Transverse colon (tissue), 4 donors: ENCODE data around the gene WNK2. TPM values are rescaled to one million over a fixed set of nuclear protein-coding genes. Genes with fewer than 3 reads are reported as not detected.

Experiments used
- DNase-seq: peaks from one replicate; pipeline ENCODE4 v3.0.0-alpha.2; 2019
- H3K27ac ChIP-seq, 4 donors: fragments of 200-600 bp; sonication (generic); 2 replicates each; pipeline ENCODE4 v1.5.1; 2016 to 2018; ENCODE audit warnings: inconsistent platforms in 4 of 4
- H3K27me3 ChIP-seq: fragments of 200-600 bp; sonication (generic); 2 replicates; pipeline ENCODE4 v1.5.1; 2017; ENCODE audit warnings: inconsistent platforms
- H3K36me3 ChIP-seq, 4 donors: fragments of 200-600 bp; sonication (generic); 2 replicates each; pipeline ENCODE4 v1.5.1; 2017 to 2019; ENCODE audit warnings: inconsistent platforms in 4 of 4
- H3K4me1 ChIP-seq, 4 donors: fragments of 200-600 bp; sonication (generic); 2 replicates each; pipeline ENCODE4 v1.5.1; 2017 to 2020; ENCODE audit warnings: inconsistent platforms in 4 of 4
- H3K4me3 ChIP-seq, 4 donors: fragments of 200-600 bp; sonication (generic); 1 replicate in 1 of 4; 2 replicates in 3 of 4; pipeline versions ENCODE4 v1.5.1 to v1.6.1; 2017 to 2019; ENCODE audit warnings: inconsistent platforms in 4 of 4
- H3K9me3 ChIP-seq, 2 donors: fragments of 200-600 bp; sonication (generic); 2 replicates each; pipeline ENCODE4 v1.5.1; 2017 to 2019; ENCODE audit warnings: inconsistent platforms in 2 of 2
- EP300 ChIP-seq: sonication (generic); formaldehyde crosslinking; IDR thresholded peaks from one replicate; pipeline ENCODE4 v1.6.1; 2017; ENCODE audit warnings: antibody characterized with exemption, low read depth
- POLR2A ChIP-seq: fragments of 450-650 bp; IDR thresholded peaks from one replicate; pipeline ENCODE4 v1.6.1; 2016; ENCODE audit warnings: antibody characterized with exemption, mild to moderate bottlenecking, moderate library complexity
- POLR2AphosphoS5 ChIP-seq, 3 donors: sonication (generic); formaldehyde crosslinking; IDR thresholded peaks; one replicate each; pipeline ENCODE4 v1.6.1; 2016; ENCODE audit warnings: antibody characterized with exemption in 3 of 3
- WGBS, 2 donors: methylation state at CpG; one replicate each; pipeline ENCODE4 v1.1.5; 2018; ENCODE audit warnings: low coverage in 1 of 2; 5-methylcytosine and 5-hydroxymethylcytosine counted together
- in situ Hi-C, 4 donors: fragments of 200-750 bp; cut with MboI; loops; one replicate each; pipeline versions ENCODE4 v1.15.0 to v1.15.1; 2017; ENCODE audit warnings: low sequenced_read_pairs in 3 of 4, low pct_ligation_motif_present in 1 of 4, low pct_unique_long_range_greater_than_20kb in 1 of 4
- intact Hi-C: fragments of 100-400 bp; cut with DNase I; formaldehyde crosslinking; loops from one replicate; pipeline ENCODE4 v1.15.1; 2023; ENCODE audit warnings: low total_unique reads
- total RNA-seq, 4 donors: library from RNA; depleted of rRNA; stranded (reverse); fragments of >200 nt; gene quantifications; one replicate each; pipeline ENCODE4 v1.1.0, GENCODE V29; 2016
- TF ChIP-seq, protein P1 (sequence below), 5 experiments: fragments of 200-600 bp in 3 of 5; fragments of 450-650 bp in 2 of 5; sonication (generic) in 3 of 5; IDR thresholded peaks; 1 replicate in 2 of 5; 2 replicates in 3 of 5; pipeline ENCODE4 v1.5.1; 2016 to 2017; ENCODE audit warnings: antibody characterized with exemption in 5 of 5, inconsistent platforms in 3 of 5, mild to moderate bottlenecking in 2 of 5, moderate library complexity in 1 of 5

WNK2 gene
- total RNA-seq, 4 donors from 2014 or later: 133 to 618 (median 157) TPM

DNA sequence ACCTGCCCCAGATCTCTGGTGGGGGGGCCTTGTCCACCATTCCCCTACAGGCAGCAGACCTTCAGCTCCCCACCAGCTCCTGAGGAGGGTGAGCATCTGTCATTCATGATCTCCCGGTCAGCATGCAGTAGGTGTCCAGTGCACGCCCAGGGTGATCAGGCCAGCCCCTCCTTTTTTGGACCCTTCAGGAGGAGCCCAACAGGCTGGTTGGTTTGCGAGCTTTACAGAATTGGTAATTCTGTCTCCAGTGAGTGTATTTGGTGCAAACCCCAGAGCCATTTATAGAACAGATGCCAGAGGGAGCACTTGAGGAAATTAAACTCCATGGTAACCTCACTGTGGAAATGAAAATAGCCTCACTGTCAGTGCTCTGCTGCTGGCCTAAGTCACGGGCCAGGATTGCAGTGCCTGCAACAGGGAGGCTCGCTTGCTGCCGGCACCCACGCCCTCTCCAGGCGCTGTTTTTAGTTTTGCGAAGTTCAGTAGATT is 23.4 kb downstream of the WNK2 start:
- in situ Hi-C loops: no loop called here
- no peak for TF ChIP-seq EP300
- TF ChIP-seq POLR2A: no peak
- peak; percentile 23 to 54 (median 44) for TF ChIP-seq POLR2AphosphoS5 (IDR thresholded peaks at IDR 0.05)
- TF ChIP-seq, protein P1, sequence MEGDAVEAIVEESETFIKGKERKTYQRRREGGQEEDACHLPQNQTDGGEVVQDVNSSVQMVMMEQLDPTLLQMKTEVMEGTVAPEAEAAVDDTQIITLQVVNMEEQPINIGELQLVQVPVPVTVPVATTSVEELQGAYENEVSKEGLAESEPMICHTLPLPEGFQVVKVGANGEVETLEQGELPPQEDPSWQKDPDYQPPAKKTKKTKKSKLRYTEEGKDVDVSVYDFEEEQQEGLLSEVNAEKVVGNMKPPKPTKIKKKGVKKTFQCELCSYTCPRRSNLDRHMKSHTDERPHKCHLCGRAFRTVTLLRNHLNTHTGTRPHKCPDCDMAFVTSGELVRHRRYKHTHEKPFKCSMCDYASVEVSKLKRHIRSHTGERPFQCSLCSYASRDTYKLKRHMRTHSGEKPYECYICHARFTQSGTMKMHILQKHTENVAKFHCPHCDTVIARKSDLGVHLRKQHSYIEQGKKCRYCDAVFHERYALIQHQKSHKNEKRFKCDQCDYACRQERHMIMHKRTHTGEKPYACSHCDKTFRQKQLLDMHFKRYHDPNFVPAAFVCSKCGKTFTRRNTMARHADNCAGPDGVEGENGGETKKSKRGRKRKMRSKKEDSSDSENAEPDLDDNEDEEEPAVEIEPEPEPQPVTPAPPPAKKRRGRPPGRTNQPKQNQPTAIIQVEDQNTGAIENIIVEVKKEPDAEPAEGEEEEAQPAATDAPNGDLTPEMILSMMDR (IDR thresholded peaks at IDR 0.05): peak in 2 of 5 experiments; percentile 10 to 12
- H3K4me3 ChIP-seq: no peak overlapping the region
- 17 to 40% methylated on average over 6 to 9 of the region's 9 CpGs for WGBS, 2 donors
- H3K4me1 ChIP-seq: peaks cover 52 to 81% (median 72%) of the 10 kb centered on the region in 4 donors
- H3K36me3 ChIP-seq: no peaks in the 10 kb centered on the region
- peak overlapping the region; percentile 81 to 88 (median 86) for H3K27ac ChIP-seq
- H3K9me3 ChIP-seq: no peaks in the 10 kb centered on the region
- H3K27me3 ChIP-seq: no peaks in the 10 kb centered on the region
- DNase-seq: no peak
- intact Hi-C loops: no loop called here

DNA sequence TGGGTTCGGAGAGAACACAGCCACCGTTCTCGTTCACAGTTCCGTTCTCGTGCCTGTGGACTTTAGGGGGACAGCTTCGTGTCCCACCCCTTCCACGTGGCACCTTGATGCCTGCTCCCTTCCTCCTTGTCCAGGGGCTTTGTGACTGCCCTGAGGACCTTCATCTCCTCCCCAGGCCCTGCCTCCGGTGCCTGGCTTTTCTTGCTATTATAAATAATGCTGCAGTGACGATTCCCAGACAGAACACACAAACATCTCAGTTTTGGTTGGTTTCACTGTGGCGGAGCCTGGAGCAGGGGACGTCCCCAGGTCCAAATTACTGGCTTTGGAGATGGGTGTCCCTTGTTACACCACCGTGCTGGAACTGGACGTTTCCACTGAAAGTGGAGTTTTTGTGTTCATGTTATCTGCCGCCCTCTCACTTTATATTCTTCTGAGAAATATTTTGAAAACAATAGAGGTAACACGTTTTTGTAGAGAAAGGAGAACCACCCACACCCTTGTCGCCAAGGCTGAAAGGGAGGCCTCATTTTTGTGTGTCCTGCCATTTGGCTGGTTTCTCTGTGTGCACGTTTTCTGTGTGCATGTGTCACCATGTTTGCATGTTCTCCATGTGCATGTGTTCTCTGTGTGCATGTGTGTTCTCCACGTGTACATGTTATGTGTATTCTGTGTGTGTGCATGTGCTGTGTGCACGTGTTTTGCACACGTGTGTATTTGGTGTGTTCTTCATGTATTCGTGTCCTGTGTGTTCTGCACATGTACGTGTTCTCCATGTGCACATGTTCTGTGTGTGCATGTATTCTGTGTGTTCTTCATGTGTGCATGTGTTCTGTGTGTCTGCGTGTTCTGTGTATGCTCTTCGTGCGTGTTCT is 24.2 kb downstream of the WNK2 start:
- no peak for DNase-seq
- Histone ChIP-seq H3K36me3 (no peaks in the 10 kb centered on the region), H3K4me1 (peaks cover 47 to 76% (median 66%) of the 10 kb centered on the region in 4 donors), H3K9me3 (no peaks in the 10 kb centered on the region), H3K4me3 (no peak overlapping the region), H3K27me3 (no peaks in the 10 kb centered on the region), H3K27ac (peak overlapping the region; percentile 81 to 88 (median 86))
- in situ Hi-C loops: no loop called here
- TF ChIP-seq POLR2A (no peak), EP300 (no peak), POLR2AphosphoS5 (IDR thresholded peaks at IDR 0.05) (no peak)
- TF ChIP-seq, protein P1 (IDR thresholded peaks at IDR 0.05): no peak
- intact Hi-C loops: no loop called here
- 43 to 48% methylated on average over 23 to 25 of the region's 25 CpGs for WGBS, 2 donors

DNA sequence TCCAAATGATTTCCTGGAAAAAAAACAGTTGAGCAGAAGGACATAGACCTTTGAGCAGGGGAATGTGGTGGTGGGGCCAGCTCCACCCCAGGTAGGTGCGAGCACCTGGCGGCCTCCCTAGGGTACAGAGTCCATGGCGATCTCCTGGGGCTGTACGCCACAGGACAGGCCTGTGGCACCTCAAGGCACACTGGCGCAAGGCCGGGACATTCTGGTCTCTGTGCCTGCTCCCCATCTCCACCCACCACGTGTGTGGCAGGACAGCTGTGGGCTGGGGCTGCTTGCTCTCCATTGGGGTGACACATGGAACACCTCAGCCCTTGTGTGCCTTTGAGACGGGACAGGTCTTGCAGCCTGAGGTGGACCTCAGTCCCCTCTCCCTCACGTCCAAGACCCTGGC is 25.2 kb downstream of the WNK2 start:
- WGBS, 2 donors: 51% methylated on average over 9 of the region's 9 CpGs; no CpG with 5 or more reads in 1 of the 2 donors
- peak; percentile 79 for TF ChIP-seq EP300
- TF ChIP-seq POLR2A: peak; percentile 49
- TF ChIP-seq POLR2AphosphoS5 (IDR thresholded peaks at IDR 0.05): peak in 2 of 3 donors; percentile 72 to 73
- TF ChIP-seq, protein P1 (IDR thresholded peaks at IDR 0.05): no peak
- DNase-seq: peak; percentile 83
- Histone ChIP-seq H3K27me3 (no peaks in the 10 kb centered on the region), H3K4me3 (no peak overlapping the region), H3K36me3 (no peaks in the 10 kb centered on the region), H3K4me1 (peaks cover 47 to 68% (median 59%) of the 10 kb centered on the region in 4 donors), H3K27ac (peak overlapping the region; percentile 81 to 88 (median 86)), H3K9me3 (no peaks in the 10 kb centered on the region)
- in situ Hi-C loops (no loop called here), intact Hi-C loops (no loop called here)

DNA sequence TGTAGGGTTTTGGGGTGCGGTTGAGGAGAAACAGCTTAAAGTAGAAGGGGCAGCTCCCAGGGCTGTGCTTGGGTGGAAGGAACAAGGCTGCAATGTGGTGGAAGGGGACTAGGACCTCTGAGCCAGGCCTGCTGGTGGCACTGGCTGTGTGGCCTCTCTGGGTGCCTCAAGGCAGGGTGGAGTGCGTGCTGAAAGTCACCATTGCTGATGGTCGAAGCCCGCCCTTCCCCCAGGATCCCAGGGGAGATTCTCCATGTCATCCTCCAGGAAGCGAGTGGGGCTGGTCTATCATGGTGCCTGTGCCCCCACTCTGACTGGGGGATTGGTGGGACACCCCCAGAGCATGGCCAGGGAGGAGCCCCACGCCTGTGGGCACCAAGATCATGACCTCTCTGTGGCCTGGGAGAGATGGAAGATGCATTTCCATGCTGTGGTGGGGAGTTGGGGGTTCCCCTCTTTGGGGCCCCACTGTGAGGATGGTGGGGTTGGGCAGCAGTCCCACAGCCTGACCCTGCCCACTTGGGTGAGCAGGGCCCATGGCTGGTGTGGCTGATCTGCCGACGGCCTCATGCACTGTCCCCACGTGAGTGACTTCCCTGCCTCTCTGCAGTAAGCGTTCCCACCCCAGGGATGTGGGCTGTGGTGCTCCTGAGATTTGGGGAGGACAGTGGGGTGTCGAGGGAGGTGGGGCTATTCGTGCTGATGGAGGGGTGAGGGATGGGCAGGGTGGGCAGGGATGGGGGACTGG is 25.8 kb downstream of the WNK2 start:
- DNase-seq: no peak
- Histone ChIP-seq H3K27me3 (no peaks in the 10 kb centered on the region), H3K4me3 (no peak overlapping the region), H3K9me3 (no peaks in the 10 kb centered on the region), H3K27ac (peak overlapping the region; percentile 81 to 88 (median 86)), H3K36me3 (no peaks in the 10 kb centered on the region), H3K4me1 (peaks cover 45 to 61% (median 55%) of the 10 kb centered on the region in 4 donors)
- 0 to 65% methylated on average over 1 to 6 of the region's 12 CpGs for WGBS, 2 donors
- TF ChIP-seq POLR2A (no peak), POLR2AphosphoS5 (IDR thresholded peaks at IDR 0.05) (no peak), EP300 (no peak)
- TF ChIP-seq, protein P1 (IDR thresholded peaks at IDR 0.05): no peak
- in situ Hi-C loops (no loop called here), intact Hi-C loops (no loop called here)
